ENCODE data around the gene NCAM1.

NCAM1 gene

DNA sequence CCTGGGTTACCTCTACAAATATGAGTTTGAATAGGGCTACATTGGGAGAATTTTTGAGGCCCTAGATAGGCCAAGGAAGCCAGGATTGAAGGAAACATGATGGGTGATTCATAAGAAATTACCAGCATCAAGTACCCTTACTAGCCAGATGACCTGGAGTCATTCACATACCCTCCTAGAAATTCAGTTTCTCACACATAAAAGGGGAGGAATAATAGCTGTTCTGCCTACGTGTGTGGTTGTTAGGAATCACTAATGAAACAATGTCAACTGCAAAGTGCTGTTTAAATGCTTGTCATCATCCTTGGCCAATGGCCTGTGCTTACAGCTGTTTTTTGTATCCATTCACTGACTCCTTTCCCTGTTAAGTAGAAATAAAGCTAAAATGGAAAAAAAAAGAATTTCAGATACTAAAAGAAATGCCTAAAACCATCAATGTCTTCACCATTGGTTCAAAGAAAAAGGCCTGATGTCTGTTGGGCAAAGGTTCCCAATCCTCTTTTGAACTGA, 114.4 kb downstream of the NCAM1 start:
- DNase-seq (ENCODE audit: low read depth): no peak
- no peak overlapping the region for H3K4me3 ChIP-seq (ENCODE audit: low read depth, low read length)
- no peak for TF ChIP-seq CTCF (IDR thresholded peaks at IDR 0.05; ENCODE audit: control insufficient read depth, extremely low read depth, insufficient read depth)

GRCh38 chr11:113077379-113077778, 116.2 kb downstream of the NCAM1 start:
- peak; percentile 18 for DNase-seq (ENCODE audit: low read depth)
- no peak overlapping the region for H3K4me3 ChIP-seq (ENCODE audit: low read depth, low read length)
- no peak for TF ChIP-seq CTCF (IDR thresholded peaks at IDR 0.05; ENCODE audit: control insufficient read depth, extremely low read depth, insufficient read depth)

DNA sequence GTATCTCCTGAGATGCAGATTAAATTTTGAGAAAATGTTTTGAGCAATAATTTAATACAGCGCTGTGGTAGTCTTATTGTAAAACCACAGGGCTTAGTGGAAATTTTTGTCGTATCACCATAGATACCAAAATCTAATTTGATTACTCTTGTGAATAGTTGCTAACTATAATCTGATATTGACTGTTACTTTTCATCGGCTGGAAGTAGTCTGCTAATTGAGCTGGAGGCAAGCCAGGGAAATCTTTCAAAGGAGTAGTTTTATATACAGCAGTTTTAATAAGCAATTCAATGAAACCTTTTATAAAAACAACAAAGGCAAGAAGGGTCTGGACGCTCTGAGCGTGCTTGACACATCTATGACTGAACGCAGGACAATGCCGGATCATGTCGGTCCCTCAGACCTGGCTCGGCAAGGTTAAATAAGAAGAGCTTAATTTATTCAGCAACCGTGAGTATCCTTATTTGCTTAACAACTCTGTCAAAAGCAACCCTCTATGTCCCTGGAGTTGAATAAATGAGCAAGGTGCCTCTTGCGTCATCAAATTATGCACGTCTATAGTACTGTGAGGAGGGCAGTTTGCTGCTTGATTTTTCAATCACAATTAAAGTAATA, 121.2 kb downstream of the NCAM1 start:
- no peak for TF ChIP-seq CTCF (IDR thresholded peaks at IDR 0.05; ENCODE audit: control insufficient read depth, extremely low read depth, insufficient read depth)
- H3K4me3 ChIP-seq (ENCODE audit: low read depth, low read length): no peak overlapping the region
- no peak for DNase-seq (ENCODE audit: low read depth)

DNA sequence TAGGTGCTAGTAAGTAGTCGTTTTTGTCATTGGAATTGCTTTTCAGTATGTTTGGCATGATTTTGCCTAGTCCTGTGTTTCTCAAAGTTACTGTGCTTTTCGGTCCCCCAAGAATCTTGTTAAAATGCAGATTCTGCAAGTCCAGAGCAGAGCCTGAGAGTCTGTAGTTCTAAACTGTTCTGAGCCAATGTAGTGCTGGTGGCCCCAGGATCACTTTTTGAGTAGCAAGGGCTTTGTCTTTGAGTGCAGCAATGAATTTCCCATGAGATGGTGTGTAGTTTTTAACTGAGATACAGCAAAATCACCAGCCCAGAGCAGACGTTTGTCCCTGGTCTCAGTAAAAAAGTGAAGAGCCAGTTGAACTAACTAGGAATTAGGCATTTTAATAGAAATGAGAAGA, 122.4 kb downstream of the NCAM1 start:
- H3K4me3 ChIP-seq (ENCODE audit: low read depth, low read length): no peak overlapping the region
- TF ChIP-seq CTCF (IDR thresholded peaks at IDR 0.05; ENCODE audit: control insufficient read depth, extremely low read depth, insufficient read depth): no peak
- DNase-seq (ENCODE audit: low read depth): no peak

GRCh38 chr11:113084297-113084696, 123.1 kb downstream of the NCAM1 start:
- H3K4me3 ChIP-seq (ENCODE audit: low read depth, low read length): no peak overlapping the region
- no peak for TF ChIP-seq CTCF (IDR thresholded peaks at IDR 0.05; ENCODE audit: control insufficient read depth, extremely low read depth, insufficient read depth)

DNA sequence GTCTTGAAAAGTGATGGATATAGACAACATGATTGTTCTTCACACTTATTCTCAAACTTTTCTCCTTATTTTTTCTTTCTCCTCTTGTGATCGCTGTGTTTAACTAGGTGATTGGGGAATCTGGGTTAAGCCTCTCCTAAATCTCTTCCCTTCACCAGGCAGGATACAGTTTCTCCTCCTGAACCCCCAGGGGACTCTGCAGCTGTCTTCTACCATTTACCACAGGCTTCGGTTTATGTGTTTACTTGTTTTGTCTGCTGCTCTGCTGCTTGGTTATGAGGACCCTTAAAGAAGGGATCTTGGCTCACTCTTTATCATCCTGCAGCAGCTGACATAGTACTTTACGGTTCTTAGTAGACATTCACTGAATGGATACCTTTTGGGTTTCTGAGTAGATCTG, 124.2 kb downstream of the NCAM1 start:
- no peak for DNase-seq (ENCODE audit: low read depth)
- H3K4me3 ChIP-seq (ENCODE audit: low read depth, low read length): no peak overlapping the region
- no peak for TF ChIP-seq CTCF (IDR thresholded peaks at IDR 0.05; ENCODE audit: control insufficient read depth, extremely low read depth, insufficient read depth)

More at GRCh38 chr11:113084297-113084696, 123.1 kb downstream of the NCAM1 start:
- DNase-seq (ENCODE audit: low read depth): no peak

- H3K4me3 ChIP-seq (ENCODE audit: low read depth, low read length): no peak overlapping the region
- DNase-seq (ENCODE audit: low read depth): no peak
- TF ChIP-seq CTCF (IDR thresholded peaks at IDR 0.05; ENCODE audit: control insufficient read depth, extremely low read depth, insufficient read depth): no peak
Observed at GRCh38 chr11:113087706-113088105, 126.5 kb downstream of the NCAM1 start.
